GM21381 (cell line): ENCODE data around the gene NOL7.

Experiments
- ATAC-seq: cut with Tn5 transposase; IDR thresholded peaks from one replicate; pipeline ENCODE4 v1.9.1; 2021; ENCODE audit warnings: mild to moderate bottlenecking, moderate library complexity; ENCODE audit not compliant: unreplicated experiment

NOL7 gene

DNA sequence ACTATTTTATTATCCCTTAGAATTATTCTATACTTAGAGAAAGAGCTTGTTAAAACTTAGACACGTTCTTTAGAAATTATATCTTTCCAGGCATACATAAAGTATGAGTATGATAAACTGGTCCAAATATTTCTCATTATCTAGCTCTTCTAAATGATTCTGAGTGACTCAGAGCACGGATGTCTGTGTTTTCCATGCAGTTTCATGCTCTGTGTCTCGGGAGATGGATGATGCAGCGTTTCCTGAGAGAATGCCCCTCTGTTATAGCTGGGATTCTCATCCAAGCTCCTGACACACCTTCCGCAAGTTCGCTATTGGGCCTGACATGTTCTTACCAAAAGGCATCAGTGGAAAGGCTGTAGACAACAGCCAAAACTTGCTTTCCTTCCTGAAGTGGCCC, 21.4 kb upstream of the NOL7 start:
- ATAC-seq: no peak

DNA sequence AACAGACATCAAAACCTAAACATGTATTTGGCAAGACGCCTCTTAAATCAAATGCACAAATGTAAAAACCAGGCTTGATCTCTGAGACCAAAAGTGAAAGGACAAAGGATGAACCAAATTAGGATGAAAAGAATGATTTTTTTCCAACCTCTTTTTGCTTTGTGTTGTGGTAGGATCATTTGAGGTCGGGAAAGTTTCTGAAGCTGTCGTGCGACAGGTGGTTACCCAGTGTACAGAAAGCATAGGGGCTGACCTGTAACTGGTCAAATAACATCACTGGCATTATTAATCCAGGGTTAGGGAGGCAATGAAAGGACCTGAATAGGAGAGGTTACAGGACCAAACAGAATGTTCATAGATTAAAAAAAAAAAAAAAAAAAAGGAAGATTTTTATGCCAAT, 18.1 kb upstream of the NOL7 start:
- no peak for ATAC-seq

DNA sequence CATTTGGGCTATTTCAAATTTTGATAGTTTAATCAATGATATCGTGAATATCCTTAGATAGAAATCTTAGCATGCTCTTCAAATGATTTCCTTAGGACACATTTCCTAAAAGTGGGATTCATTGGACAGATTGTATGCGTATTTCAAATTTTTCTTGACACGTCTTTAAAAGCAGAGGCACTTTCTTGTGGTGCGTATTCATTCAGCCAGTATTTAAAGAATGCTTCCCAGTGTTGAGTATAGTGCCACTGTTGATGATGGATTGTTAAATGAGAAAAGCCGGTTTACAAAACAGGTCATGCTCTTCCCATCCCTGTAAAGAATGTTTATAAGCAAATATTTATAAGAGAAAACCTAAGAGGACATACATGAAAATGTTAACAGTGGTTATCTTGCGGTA, 15.1 kb upstream of the NOL7 start:
- ATAC-seq: no peak

DNA sequence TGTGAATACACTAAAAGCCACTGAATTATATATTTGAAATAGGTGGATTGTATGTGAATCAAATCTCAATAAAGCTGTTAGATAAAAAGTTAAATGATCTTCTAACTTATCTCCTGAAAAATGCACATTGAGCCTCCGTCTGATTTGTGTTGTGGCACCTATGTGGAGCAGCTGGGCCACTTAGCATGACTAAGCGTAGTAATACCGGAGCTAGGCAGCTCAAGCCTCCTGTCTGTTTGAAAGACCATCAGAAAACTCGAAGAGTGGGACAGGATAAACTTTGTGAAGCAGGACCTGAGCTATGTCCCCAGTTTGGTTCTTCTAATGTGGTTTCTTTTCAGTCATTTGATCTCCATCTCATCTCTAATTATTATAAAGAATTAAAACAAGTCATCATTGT, 11.0 kb upstream of the NOL7 start:
- ATAC-seq: no peak

DNA sequence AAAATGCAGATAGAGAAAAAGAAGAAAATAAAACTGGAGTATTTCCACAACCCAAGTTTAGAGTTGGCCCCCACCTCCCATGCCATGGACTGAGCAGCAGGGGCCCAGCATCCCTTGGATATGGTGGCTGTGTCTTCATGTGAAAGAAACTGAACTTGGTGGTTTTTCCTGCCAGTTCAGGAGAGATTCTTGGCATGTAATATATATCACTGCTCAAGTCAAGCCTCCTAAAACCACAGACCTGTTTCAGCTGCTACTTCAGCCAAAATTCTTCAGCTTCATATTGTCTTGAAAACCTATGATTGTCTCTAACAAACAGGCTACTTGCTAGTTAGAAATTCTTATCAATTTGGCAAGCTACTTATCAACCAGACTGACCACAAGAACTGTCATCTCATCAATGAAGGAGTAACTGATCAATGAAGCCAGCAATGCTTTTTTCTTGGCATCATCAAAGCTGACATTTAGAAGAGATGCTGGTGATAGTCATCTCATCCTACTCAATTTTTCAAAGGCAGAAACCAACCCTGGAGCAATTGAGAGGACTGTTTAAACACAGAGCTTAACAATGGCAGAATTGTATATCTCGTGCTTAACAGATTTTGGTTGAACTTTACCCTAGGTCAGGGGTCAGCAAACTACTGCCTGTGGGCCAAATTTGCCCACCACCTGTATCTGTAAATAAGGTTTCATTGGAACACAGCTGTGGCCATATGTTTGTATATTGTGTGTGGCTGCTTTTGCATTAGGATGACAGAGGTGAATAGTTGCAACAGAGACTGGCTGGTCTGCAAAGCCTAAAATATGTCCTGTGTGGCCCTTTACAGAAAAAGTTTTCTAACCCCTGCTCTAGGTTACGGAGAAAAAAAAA, 10.4 kb upstream of the NOL7 start:
- no peak for ATAC-seq

DNA sequence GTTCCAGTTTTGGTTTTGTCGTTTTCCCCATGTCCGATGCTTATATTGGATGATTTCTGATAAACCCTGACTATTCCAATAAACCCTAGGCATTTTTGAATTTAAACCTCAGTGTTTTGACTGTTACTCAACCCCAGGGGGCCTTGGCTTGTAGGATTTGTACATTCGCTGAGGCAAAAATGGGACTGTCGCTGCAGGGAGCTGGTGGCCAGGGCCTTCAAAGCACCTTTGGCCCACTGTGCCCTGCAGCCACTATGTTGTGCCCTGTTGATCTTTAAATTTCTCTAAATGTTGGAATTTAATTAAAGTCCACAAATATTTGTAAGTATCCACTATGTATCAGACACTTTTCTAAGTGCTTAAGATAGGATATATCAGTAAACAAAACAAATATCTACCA, 9.5 kb upstream of the NOL7 start:
- ATAC-seq: no peak

DNA sequence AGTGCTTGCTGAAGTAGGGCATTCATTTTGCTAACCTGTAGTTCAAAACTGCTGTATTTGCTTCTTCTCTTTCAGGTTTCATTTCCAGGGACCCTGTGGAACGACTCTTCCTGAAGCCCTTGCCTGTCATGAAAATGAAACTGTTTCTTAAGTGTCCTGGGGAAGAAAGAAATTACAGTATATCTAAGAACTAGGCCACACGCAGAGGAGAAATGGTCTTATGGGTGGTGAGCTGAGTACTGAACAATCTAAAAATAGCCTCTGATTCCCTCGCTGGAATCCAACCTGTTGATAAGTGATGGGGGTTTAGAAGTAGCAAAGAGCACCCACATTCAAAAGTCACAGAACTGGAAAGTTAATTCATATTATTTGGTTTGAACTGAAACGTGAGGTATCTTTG, 3.4 kb upstream of the NOL7 start:
- ATAC-seq: no peak

DNA sequence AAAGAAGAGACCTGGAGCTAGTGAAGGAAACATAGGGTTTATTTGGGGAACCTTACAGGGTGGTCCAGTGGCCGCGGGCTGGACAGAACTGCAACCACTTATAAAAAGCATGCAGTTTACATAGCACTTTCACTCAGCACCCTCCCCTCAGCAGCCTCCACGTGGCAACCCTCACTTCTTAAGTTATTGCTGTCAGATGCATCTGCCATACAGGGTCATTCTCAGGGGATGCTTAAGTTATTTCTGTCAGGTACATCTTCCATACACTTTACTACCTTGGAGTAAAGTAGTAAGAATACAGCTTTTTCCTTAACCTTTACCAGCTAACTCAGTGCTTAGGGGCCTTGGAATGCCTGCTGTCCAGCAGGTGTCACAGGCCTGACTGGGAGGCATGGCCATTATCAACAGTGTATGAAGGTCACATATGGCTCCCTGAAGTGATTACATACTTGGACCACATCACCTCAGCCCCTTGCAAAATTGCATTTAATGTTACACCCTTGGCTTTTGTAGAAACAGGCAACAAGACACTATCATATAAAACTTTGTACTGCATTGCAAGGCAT, 2.0 kb upstream of the NOL7 start:
- ATAC-seq: no peak

DNA sequence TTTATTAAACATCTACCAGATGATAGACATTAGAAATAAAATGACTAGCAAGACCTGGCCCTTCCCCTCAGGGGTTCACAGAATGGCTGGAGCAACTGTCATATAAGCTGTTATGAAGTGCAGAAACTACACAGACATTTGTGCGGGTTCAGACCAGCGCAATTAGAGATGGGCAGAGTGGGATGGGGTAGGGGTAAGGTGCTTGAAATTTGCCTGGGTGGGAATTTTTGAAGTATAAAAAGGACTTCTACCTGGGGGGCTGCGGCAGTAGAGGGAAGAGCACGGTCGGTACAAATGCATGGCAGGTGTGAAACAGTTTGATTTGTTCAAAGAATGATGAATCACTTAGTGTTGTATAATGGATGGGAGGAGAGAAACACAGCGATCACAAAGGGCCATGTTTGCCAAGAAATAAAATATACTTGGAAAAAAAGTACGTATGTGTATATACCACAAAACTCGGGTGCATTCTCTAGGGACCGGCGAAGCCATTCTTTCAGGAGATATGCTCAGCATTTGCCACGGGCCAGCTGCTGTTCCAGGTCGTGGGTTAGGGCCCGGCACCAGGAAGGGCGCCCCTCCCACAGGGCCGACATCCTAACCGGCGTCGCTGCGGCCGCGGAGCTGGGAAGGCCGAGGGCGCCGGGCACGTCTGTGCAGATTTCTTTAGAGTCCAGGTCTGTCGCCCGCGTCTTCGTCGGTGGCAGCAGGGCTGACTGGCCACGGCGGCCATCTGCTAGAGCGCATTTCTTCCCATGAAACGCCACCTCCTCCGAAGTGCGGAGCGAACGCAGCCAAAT, 809 bp upstream of the NOL7 start:
- ATAC-seq: peak; percentile 18

DNA sequence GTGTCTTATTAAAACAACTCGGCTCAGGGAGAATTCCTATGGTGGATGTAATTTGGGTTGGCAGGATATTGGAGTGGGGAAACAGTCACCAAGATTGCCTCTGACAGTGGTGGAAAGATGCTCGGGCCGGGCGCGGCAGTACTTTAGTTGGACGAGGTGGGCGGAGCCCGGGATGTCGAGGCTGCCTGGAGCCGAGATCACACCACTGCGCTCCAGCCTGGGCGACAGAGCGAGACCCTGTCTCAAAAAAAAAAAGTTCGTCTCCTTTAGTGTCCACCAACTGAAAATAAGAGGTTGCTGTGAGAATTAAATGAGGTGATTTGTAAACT, 621 bp downstream of the NOL7 start:
- ATAC-seq: no peak

DNA sequence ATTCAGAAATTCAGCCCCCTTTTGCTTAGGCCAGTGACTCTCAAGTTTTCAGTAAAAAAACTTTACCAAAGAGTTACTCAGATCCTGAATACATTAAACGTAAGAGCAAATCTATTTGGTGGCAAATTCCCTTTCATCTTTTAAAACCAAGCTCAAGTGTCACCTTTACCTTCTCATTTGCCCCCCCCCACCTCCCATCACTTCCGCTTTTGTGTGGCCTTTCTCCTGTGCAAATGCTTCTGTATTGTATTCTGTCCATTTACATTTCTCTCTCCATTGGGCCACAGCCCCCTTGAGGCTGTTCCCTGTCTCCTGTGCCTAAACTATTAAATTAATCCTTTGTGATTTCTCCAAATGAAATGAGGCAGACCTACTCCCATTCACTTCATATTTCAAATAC, 1.9 kb downstream of the NOL7 start:
- ATAC-seq: no peak

DNA sequence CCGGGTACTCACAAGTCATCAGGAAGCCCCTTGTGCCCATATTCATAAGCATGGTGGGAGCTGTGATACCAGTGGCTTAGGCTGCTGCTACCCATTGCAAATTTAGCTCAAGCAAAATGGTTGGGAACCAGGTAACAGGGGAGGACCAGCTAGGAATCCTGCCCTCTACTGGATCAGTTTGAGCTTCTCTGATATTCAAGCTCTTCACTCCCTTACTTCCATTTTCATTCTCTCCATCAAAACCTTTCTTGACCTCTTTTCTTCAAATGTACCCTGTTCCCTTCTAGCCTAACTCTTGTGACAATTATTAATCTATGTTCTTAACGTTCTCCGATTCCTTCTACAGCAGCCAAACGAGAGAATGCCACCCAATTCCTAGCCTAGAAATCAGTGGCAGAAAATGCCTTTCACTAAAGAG, 9.7 kb downstream of the NOL7 start:
- no peak for ATAC-seq

DNA sequence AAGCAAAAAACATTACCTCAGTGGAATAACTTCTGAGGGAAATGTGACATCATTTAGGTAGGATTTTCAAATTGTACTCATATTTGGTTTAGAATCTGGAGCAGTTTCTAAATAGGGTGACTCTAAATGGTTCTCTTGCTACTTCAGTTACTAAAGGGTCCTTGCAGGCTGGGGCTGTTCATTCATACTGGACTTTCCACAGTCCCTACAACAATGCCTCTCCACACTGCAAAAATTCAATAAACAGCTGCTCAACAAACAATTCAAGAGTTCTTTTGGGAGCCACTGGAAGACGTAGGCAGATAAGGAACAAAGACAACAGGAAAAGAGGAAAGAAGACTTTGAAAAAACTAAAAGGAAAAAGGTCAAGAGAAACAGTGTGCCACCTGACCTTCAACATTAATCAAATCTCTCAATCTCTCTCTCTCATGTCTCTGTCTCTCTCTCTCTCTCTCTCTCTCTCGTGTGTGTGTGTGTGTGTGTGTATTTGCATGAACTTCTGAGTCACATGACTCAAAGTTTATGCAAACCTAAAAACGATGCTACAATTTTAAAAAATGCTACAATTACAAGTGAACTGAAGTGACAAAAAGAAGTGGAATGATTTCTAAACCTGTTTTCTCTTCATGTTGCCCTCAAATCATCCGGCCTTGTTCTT, 14.5 kb downstream of the NOL7 start:
- ATAC-seq: no peak

DNA sequence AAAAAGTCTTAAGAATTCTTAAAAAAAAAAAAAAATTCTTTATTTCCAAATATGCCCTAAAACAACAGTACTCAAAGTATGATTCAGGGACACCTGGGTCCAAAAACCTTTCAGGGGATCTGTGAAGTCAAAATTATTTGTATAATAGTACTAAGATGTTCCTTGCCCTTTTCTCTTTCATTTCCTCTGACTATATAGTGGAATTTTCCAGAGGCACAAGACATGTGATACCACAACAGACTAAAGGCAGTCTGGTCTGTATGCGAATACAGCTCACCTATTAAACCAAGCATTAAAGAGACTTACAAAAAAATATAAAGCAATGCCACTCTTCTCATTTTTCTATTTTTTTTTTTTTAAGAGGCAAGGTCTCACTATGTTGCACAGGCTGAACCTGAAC, 15.4 kb downstream of the NOL7 start:
- ATAC-seq: no peak

DNA sequence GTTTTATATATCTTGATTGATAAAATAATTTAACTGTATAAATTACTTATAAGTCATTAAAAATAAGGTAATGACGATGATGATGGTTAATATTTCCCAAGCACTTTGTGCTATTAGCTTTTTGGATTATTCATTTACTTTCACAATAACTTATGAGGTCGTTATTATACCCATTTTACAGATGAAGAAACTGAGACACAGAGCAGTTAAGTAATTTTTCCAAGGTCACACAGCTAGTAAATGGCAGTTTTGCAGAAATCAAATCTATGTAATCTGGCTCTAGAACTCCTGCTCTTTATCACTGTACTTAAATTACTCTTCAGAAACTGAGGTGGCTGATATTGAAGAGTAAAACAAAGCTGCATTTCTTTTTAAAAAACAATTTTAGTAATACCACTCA, 18.2 kb downstream of the NOL7 start:
- no peak for ATAC-seq

DNA sequence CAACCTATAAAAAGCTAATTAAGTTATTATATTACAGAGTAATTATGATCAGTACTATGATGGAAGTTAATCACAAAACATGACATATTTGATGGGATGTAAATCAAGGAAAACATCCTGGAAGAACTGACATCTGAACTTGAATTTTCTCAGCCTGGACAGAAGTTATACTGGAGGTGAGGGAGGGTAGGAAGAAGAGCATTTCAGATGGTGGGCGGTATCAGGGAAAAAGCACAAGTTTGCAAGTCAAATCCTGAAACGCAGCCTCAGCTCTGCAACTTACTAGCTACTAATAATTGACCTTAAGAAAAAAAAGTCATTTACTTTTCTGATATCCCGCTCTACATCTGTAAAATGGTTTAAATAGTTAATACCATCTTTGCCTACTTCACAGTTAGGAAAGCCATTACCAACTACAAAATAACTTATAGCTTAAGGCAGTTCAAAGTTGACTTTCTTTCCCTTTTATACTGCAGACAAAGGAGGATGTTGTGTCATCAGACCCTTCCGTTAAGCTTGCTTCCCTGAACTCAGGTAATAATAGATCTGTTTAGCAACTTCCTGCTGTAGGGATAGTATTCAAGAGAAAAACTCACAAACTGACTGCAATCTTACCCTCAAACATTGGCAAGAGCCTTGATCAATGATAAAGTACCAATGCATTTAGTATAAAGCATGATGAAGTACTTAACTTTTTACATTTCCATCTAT, 21.0 kb downstream of the NOL7 start:
- ATAC-seq: no peak

DNA sequence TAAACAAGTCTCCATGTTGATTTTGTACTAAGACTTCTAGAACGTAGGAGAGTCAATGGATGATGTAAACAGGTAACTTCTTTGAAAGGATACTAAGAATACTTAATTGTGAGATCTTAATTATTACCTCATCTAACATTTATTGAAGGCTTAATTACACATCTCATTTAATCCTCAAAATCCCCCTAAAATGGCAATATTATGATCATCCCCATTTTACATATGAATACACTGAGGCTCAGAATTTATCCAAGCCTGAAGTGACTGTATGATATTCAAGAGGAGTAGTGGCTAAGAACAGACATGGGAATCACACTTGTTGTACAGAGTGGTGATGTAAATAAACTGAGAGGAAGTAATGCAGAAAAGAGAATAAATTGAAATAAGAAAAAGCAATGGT, 22.9 kb downstream of the NOL7 start:
- ATAC-seq: no peak

DNA sequence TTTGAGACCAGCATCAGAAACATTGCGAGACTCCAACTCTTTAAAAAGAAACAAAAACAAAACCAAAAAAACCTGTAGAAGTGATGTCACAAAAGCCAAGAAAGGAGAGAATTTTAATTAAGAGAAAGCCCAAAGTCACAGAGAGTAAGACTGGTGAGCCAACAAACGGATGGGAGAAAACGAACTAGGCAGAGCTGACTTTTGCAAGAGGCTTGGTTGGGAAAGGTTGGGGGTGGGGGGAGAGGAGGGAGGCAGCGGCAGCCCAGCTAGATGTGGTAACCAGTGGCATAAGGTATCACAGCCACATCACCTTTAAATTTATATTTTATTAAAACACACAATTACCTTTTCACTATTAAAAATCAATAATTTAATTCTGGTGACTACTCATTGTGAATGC, 23.5 kb downstream of the NOL7 start:
- no peak for ATAC-seq

DNA sequence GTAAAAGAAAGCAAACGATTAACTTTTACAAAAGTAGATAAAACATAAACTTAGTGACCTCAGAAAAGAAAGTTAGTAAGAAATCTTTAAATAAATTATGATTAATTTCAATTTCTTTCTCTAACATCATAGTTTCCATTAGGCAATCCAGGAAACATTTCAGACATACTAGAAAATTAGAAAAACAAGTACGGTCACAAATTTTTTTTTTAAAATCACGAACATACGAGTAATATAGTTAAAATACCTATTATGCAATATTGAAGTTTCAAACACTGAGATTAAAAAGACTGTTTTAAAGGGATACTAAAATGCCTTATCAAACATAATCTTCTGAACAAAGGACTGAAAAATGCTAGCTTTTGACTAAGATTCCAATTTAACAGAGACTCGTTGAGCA, 26.2 kb downstream of the NOL7 start:
- no peak for ATAC-seq

DNA sequence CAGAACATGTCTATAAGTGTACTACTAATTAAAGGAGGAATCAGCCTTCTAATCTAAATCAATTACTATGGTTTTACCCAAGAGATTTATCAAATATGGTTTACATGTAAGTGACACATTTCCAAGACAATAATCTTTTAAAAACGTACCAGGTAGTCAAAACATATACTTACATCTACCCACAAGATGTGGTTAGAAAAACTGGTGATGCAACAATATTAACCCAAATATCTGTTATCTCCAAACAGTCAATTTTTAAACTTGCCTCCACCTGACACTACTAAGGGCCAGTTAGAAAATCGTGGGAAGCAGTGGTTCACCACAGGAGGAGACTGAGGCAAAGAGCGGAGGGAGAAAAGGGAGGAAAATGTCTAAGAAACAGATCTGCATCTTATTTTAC, 28.0 kb downstream of the NOL7 start:
- no peak for ATAC-seq

DNA sequence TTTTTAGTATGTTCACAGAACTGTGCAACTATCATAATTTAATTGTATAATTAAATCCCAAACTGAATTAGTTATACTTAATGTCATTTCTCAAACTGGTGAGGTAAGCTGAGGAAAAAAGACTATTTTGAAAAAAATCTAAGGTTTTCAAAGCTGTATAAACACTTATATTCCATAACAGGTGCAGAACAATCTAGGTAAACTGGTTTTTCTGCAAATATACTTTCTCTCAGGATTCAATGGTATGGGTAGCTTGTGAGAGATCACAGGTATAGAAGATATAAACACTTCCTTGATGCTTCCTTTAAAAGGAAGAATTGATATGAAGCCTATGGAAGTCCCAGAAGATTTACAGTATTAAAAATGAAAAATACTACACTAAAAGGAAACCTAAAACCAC, 33.7 kb downstream of the NOL7 start:
- ATAC-seq: no peak
